Measurements from ENCODE around the gene UBR7. TPM values are rescaled to one million over a fixed set of nuclear protein-coding genes. Genes with fewer than 3 reads are reported as not detected.
"Not testable (repeated sequence)": the region's sequence is repeated elsewhere in the genome, so short reads cannot be mapped to it uniquely, and the experiment has no call there.

The UBR7 gene
- total RNA-seq, 2 experiments from 2014 or later, result 36.5 to 39.9 TPM

DNA sequence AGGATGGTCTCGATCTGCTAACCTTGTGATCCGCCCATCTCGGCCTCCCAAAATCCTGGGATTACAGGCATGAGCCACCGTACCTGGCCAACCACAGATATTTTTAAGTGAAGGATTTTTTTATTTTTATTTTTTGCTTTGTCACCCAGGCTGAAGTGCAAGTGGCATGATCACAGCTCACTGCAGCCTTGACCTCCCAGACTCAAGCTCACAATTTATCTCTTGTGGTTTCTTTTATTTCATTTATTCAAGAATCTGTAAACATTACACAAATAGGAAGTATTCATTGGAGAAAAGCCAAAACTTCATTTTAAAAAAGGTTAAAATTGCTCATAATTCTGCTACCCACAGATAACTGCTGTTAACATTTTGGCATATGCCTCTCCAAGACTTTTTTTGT is 35.7 kb upstream of the UBR7 start:
- Mint-ChIP-seq H3K27ac (no peak overlapping the region), H3K4me3 (no peak overlapping the region), H3K36me3 (ENCODE audit: low read depth) (no peaks in the 10 kb centered on the region), H3K9me3 (ENCODE audit: low read depth) (no peaks in the 10 kb centered on the region), H3K27me3 (no peaks in the 10 kb centered on the region), H3K4me1 (no peaks in the 10 kb centered on the region)
- ATAC-seq, result no peak
- ChIA-PET POLR2A (interaction anchor here (0.6 kb wide), 1 partner anchor 95 kb away, joined by 5 read pairs; no protein-coding TSS in a partner anchor), CTCF (interaction anchor here (0.6 kb wide), 1 partner anchor 58 kb away, joined by 3 read pairs; no protein-coding TSS in a partner anchor)
- intact Hi-C loops (cut with DNase I, micrococcal nuclease), result no loop called here
- no peak for DNase-seq

GRCh38 chr14:93173943-93174395 is 33.1 kb upstream of the UBR7 start:
- ATAC-seq (peak; percentile 30), DNase-seq (no peak)
- intact Hi-C loops (cut with DNase I, micrococcal nuclease), result no loop called here
- ChIA-PET CTCF (interaction anchor here (0.6 to 0.9 kb wide), 3 partner anchors 10 to 60 kb away, joined by 3 read pairs; no protein-coding TSS in a partner anchor), POLR2A (no interaction called here)
- Mint-ChIP-seq H3K27me3 (no peaks in the 10 kb centered on the region), H3K4me3 (no peak overlapping the region), H3K4me1 (no peaks in the 10 kb centered on the region), H3K36me3 (ENCODE audit: low read depth) (no peaks in the 10 kb centered on the region), H3K27ac (no peak overlapping the region), H3K9me3 (ENCODE audit: low read depth) (no peaks in the 10 kb centered on the region)

DNA sequence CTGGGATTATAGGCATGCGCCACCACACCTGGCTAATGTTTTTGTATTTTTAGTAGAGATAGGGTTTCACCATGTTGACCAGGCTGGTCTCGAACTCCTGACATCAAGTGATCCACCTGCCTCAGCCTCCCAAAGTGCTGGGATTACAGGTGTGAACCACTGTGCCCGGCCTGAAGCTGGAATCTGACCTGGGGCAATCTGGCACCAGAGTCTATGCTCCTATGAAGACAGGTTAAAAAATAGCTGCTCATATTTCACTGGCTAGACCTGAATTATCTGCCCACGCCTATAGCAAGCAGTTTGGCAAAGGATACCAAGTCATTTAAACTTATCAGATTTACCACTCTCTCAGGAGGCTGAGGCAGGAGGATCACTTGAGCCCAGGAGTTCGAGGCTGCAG is 32.3 kb upstream of the UBR7 start:
- POLR2A ChIA-PET; CTCF ChIA-PET; ATAC-seq; H3K27ac Mint-ChIP-seq; H3K4me3 Mint-ChIP-seq; DNase-seq; H3K9me3 Mint-ChIP-seq (ENCODE audit: low read depth); H3K4me1 Mint-ChIP-seq; H3K27me3 Mint-ChIP-seq; intact Hi-C loops (cut with DNase I, micrococcal nuclease); H3K36me3 Mint-ChIP-seq (ENCODE audit: low read depth): not testable (repeated sequence)

DNA sequence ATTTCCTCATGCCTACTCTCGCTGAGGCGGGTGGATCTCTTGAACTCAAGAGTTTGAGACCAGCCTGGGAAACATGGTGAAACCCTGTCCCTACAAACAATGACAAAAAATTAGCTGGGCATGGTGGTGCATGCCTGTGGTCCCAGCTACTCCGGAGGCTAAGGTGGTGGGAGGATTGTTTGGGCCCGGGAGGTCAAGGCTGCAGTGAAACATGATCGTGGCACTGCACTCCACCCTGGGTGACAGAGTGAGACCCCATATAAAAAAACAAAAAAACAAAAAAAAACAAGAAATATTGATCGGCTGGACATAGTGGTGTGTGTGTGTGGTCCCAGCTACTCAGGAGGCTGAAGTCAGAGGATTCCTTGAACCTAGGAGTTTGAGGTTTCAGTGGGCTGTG is 31.6 kb upstream of the UBR7 start:
- intact Hi-C loops (cut with DNase I, micrococcal nuclease), result no loop called here
- H3K27me3 Mint-ChIP-seq, result no peaks in the 10 kb centered on the region
- POLR2A ChIA-PET, result no interaction called here

GRCh38 chr14:93183596-93184317 is 23.3 kb upstream of the UBR7 start:
- CTCF ChIA-PET, result interaction anchor here (0.6 to 3.5 kb wide), 5 partner anchors 10 to 1316 kb away, joined by 3 to 19 read pairs (median 4); partner anchors contain the start of genes GON7, ITPK1 and UBR7
- H3K4me1 Mint-ChIP-seq, result peaks cover 36% of the 10 kb centered on the region
- no peak for ATAC-seq
- peak overlapping the region; percentile 91 for H3K4me3 Mint-ChIP-seq
- intact Hi-C loops (cut with DNase I, micrococcal nuclease), result loop anchor here (1.0 to 10.0 kb wide), 9 partner anchors 68 to 1077 kb away; partner anchors contain the start of genes BTBD7 (in 2 of the 2), ASB2 (in 1 of the 2), ATXN3 (in 1 of the 2) and DDX24 (in 1 of the 2)
- no peak for DNase-seq
- POLR2A ChIA-PET, result interaction anchor here (1.9 kb wide), 1 partner anchor 23 kb away, joined by 18 read pairs; the partner anchor contains the start of genes GON7 and UBR7
- peaks cover 26% of the 10 kb centered on the region for H3K36me3 Mint-ChIP-seq (ENCODE audit: low read depth)
- no peaks in the 10 kb centered on the region for H3K9me3 Mint-ChIP-seq (ENCODE audit: low read depth)
- no peaks in the 10 kb centered on the region for H3K27me3 Mint-ChIP-seq
- H3K27ac Mint-ChIP-seq, result peak overlapping the region; percentile 93

More for the DNA sequence above, 31.6 kb upstream of the UBR7 start:
- DNase-seq, result no peak
- no peak for ATAC-seq
- CTCF ChIA-PET, result interaction anchor here (0.6 to 1.1 kb wide), 4 partner anchors 10 to 220 kb away, joined by 3 read pairs; partner anchors contain the start of genes LYSET and MOAP1
- Mint-ChIP-seq H3K4me1 (no peaks in the 10 kb centered on the region), H3K4me3 (no peak overlapping the region), H3K9me3 (ENCODE audit: low read depth) (no peaks in the 10 kb centered on the region), H3K27ac (no peak overlapping the region), H3K36me3 (ENCODE audit: low read depth) (no peaks in the 10 kb centered on the region)

DNA sequence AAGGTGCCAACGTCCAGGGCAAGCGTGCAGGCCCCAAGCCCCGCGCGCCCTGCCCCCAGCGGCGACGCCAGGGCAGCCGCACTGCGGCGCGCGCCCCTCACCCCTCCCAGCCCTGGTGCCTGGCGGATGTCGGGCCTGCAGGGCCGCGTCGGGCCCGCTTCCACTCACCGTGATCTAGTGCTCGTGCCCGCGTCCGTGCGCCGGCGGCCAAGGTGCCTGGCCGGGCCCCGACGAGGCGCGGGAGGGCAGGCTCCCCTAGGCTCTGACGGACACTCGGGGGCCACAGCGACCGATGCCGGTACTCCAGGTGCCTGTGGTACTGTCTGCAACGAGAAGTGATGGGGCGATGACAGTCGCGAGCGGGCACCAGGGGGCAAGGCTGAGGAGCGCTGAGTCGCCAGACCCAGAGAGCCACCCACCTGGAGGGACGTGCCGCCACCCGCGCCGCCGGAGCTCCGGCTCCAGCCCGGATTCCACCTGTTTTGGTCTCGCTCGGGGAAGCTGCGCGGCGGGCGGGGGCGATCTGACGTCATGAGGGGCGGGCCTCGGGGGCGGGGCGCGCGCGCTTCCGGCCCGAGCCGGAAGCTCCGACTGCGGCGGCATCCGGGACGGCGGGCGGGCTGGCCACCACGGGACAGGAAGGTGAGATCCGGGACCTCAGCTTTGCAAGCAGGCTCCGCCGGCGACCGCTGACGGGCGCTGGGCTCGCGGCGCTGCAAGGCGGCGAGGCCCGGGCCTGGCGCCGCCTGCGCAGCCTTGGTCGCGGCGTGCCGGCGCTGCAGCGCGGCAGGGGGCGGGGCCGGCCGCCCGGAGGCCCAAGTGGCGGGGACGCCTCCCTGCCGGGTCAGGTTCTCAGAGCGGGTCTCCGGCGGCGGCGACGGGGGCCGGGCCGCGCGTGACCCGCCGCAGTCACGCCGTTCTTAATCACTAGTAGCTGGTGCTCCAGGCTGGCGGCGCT is 22.4 kb upstream of the UBR7 start, which contains the start of the genes LYSET and MOAP1:
Gene LYSET (plus strand): TSS at position 927 of the 958 bp plus-strand sequence. CDS start 89 bp downstream, outside the sequence.
Gene MOAP1 (minus strand): TSS at position 507 of the 958 bp plus-strand sequence. CDS start 655 bp downstream, outside the sequence.
- Mint-ChIP-seq H3K4me3 (peak within 1 kb of the TSS; percentile 91), H3K4me1 (peaks cover 40% of the 10 kb centered on the region), H3K27ac (peak within 1 kb of the TSS; percentile 93), H3K9me3 (ENCODE audit: low read depth) (no peaks in the 10 kb centered on the region), H3K36me3 (ENCODE audit: low read depth) (peaks cover 26% of the 10 kb centered on the region), H3K27me3 (no peaks in the 10 kb centered on the region)
- DNase-seq, result peak; percentile 95
- ATAC-seq, result peak; percentile 90
- ChIA-PET CTCF (interaction anchor here (0.6 to 3.5 kb wide), 9 partner anchors 8 to 377 kb away, joined by 3 to 19 read pairs (median 3); partner anchors contain the start of genes GON7, ITPK1 and UBR7), POLR2A (interaction anchor here (0.9 to 1.9 kb wide), 5 partner anchors 11 to 71 kb away, joined by 3 to 18 read pairs (median 4); partner anchors contain the start of genes GON7, ITPK1 and UBR7)
- intact Hi-C loops (cut with DNase I, micrococcal nuclease), result loop anchor here (1.0 to 10.0 kb wide), 10 partner anchors 23 to 1078 kb away; partner anchors contain the start of genes BTBD7 (in 2 of the 2), GON7 (in 2 of the 2), UBR7 (in 2 of the 2) and ASB2 (in 1 of the 2)

- H3K27ac Mint-ChIP-seq, result peak overlapping the region; percentile 93
- intact Hi-C loops (cut with DNase I, micrococcal nuclease), result loop anchor here (1.0 to 10.0 kb wide), 5 partner anchors 22 to 1079 kb away; partner anchors contain the start of genes GON7 (in 2 of the 2), UBR7 (in 2 of the 2), ASB2 (in 1 of the 2) and ATXN3 (in 1 of the 2)
- peak overlapping the region; percentile 91 for H3K4me3 Mint-ChIP-seq
- peaks cover 40% of the 10 kb centered on the region for H3K4me1 Mint-ChIP-seq
- H3K27me3 Mint-ChIP-seq, result no peaks in the 10 kb centered on the region
- CTCF ChIA-PET, result interaction anchor here (0.6 to 3.5 kb wide), 8 partner anchors 9 to 377 kb away, joined by 3 to 19 read pairs (median 4); partner anchors contain the start of genes GON7, ITPK1 and UBR7
- POLR2A ChIA-PET, result interaction anchor here (0.9 to 1.9 kb wide), 5 partner anchors 10 to 72 kb away, joined by 3 to 18 read pairs (median 4); partner anchors contain the start of genes GON7, ITPK1 and UBR7
- ATAC-seq, result peak; percentile 0
- no peak for DNase-seq
- peaks cover 30% of the 10 kb centered on the region for H3K36me3 Mint-ChIP-seq (ENCODE audit: low read depth)
- H3K9me3 Mint-ChIP-seq (ENCODE audit: low read depth), result no peaks in the 10 kb centered on the region
Measured at GRCh38 chr14:93185349-93185720, 21.7 kb upstream of the UBR7 start.

- ChIA-PET POLR2A (interaction anchor here (0.6 kb wide), 1 partner anchor 1231 kb away, joined by 8 read pairs; no protein-coding TSS in a partner anchor), CTCF (interaction anchor here (0.6 to 1.5 kb wide), 3 partner anchors 19 to 85 kb away, joined by 3 to 4 read pairs (median 4); no protein-coding TSS in a partner anchor)
- Mint-ChIP-seq H3K36me3 (ENCODE audit: low read depth) (peaks cover 30% of the 10 kb centered on the region), H3K4me3 (peak overlapping the region; percentile 91), H3K27me3 (no peaks in the 10 kb centered on the region), H3K9me3 (ENCODE audit: low read depth) (no peaks in the 10 kb centered on the region), H3K4me1 (peaks cover 40% of the 10 kb centered on the region), H3K27ac (no peak overlapping the region)
- DNase-seq (no peak), ATAC-seq (no peak)
- intact Hi-C loops (cut with DNase I, micrococcal nuclease), result loop anchor here in 1 of 2 experiments (10.0 kb wide), 2 partner anchors 788 to 988 kb away; partner anchors contain the start of genes ASB2 and PPP4R4
Measured at GRCh38 chr14:93186466-93186865, 20.6 kb upstream of the UBR7 start.

GRCh38 chr14:93186956-93187355 is 20.1 kb upstream of the UBR7 start:
- H3K9me3 Mint-ChIP-seq (ENCODE audit: low read depth), result no peaks in the 10 kb centered on the region
- ChIA-PET POLR2A (interaction anchor here (0.6 kb wide), 1 partner anchor 1231 kb away, joined by 8 read pairs; no protein-coding TSS in a partner anchor), CTCF (interaction anchor here (0.6 to 1.5 kb wide), 5 partner anchors 8 to 85 kb away, joined by 3 to 4 read pairs (median 3); partner anchors contain the start of gene UBR7)
- ATAC-seq (no peak), DNase-seq (no peak)
- H3K4me3 Mint-ChIP-seq, result peak overlapping the region; percentile 91
- H3K27me3 Mint-ChIP-seq, result no peaks in the 10 kb centered on the region
- no peak overlapping the region for H3K27ac Mint-ChIP-seq
- H3K4me1 Mint-ChIP-seq, result peaks cover 36% of the 10 kb centered on the region
- intact Hi-C loops (cut with DNase I, micrococcal nuclease), result loop anchor here in 1 of 2 experiments (10.0 kb wide), 2 partner anchors 788 to 988 kb away; partner anchors contain the start of genes ASB2 and PPP4R4
- H3K36me3 Mint-ChIP-seq (ENCODE audit: low read depth), result peaks cover 27% of the 10 kb centered on the region
